OCI-LY7 (cell line): ENCODE measurements around the gene INSIG1. TPM values are rescaled to one million over a fixed set of nuclear protein-coding genes. Genes with fewer than 3 reads are reported as not detected.

Experiments used
- BruUV-seq: library from RNA; stranded (reverse); fragments of 400-500 nt; replicated peaks from 2 replicates; lab custom pipeline; 2021; lab: Mats Ljungman, UMichigan
- CTCF ChIA-PET: fragments of 300-600 bp; sonication (Branson Sonifier 250); formaldehyde crosslinking; loops from one replicate; lab custom pipeline; 2022; ENCODE audit warnings: antibody characterized with exemption; ENCODE audit not compliant: unreplicated experiment; lab: Charles Lee
- POLR2A ChIA-PET: fragments of 300-600 bp; sonication (Branson Sonifier 250); formaldehyde crosslinking; loops from one replicate; lab custom pipeline; 2022; ENCODE audit warnings: antibody characterized with exemption; lab: Charles Lee
- DNase-seq: peaks from one replicate; pipeline ENCODE4 v3.0.0-alpha.2; 2015; ENCODE audit warnings: low spot score
- H2AFZ ChIP-seq: fragments of 200-600 bp; sonication (generic), shearing (Covaris generic); 2 replicates; pipeline ENCODE4 v1.6.1; 2014; ENCODE audit warnings: mild to moderate bottlenecking, antibody characterized with exemption, low read length, moderate library complexity
- H3K27ac ChIP-seq: fragments of 200-600 bp; sonication (generic); 2 replicates; pipeline ENCODE4 v1.5.1; 2014; ENCODE audit warnings: mixed run types, low read depth, mild to moderate bottlenecking, moderate library complexity, low read length, inconsistent platforms; ENCODE audit not compliant: poor library complexity, severe bottlenecking
- H3K36me3 ChIP-seq: fragments of 200-600 bp; sonication (generic); 2 replicates; pipeline ENCODE4 v1.6.1; 2014; ENCODE audit warnings: mild to moderate bottlenecking, antibody characterized with exemption, low read length, moderate library complexity, mixed read lengths; ENCODE audit not compliant: insufficient read depth
- H3K4me1 ChIP-seq: fragments of 200-600 bp; sonication (generic); 2 replicates; pipeline ENCODE4 v1.5.1; 2014; ENCODE audit warnings: mild to moderate bottlenecking, low read length; ENCODE audit not compliant: insufficient read depth, poor library complexity, severe bottlenecking
- H3K4me2 ChIP-seq: fragments of 200-600 bp; sonication (generic); 2 replicates; pipeline ENCODE4 v1.6.1; 2014; ENCODE audit warnings: mild to moderate bottlenecking, low read length
- H3K4me3 ChIP-seq: fragments of 200-600 bp; sonication (generic); 2 replicates; pipeline ENCODE4 v1.5.1; 2014; ENCODE audit warnings: mild to moderate bottlenecking, low read depth, low read length; ENCODE audit not compliant: poor library complexity, severe bottlenecking
- H3K79me2 ChIP-seq: fragments of 200-600 bp; sonication (generic); 2 replicates; pipeline ENCODE4 v1.6.1; 2016; ENCODE audit warnings: low read depth, mild to moderate bottlenecking, low read length, moderate library complexity, mixed read lengths; ENCODE audit not compliant: insufficient read depth
- H3K9me2 ChIP-seq: fragments of 200-600 bp; sonication (generic); 2 replicates; pipeline ENCODE4 v1.6.1; 2016; ENCODE audit warnings: mild to moderate bottlenecking, low read length, mixed read lengths; ENCODE audit not compliant: insufficient read depth
- H3K9me3 ChIP-seq: fragments of 200-600 bp; sonication (generic); 2 replicates; pipeline ENCODE4 v1.6.1; 2014; ENCODE audit warnings: mild to moderate bottlenecking, mixed run types, low read length, mixed read lengths
- H4K20me1 ChIP-seq: fragments of 200-600 bp; sonication (generic); 2 replicates; pipeline ENCODE4 v1.6.1; 2014; ENCODE audit warnings: mild to moderate bottlenecking, antibody characterized with exemption, low read length, moderate library complexity, mixed read lengths; ENCODE audit not compliant: insufficient read depth
- EZH2phosphoT487 ChIP-seq: fragments of 200-600 bp; sonication (generic); IDR thresholded peaks from 2 replicates; pipeline ENCODE4 v1.6.1; 2018; ENCODE audit warnings: low read depth, borderline replicate concordance, mild to moderate bottlenecking, mixed run types, antibody characterized with exemption, low read length, moderate library complexity, mixed read lengths
- intact Hi-C: fragments of 100-400 bp; cut with micrococcal nuclease; formaldehyde crosslinking; loops from one replicate; pipeline ENCODE4 v1.10.0; 2022; ENCODE audit not compliant: unreplicated experiment
- total RNA-seq, 2 experiments: library from RNA; depleted of rRNA in 1 of 2; stranded (reverse); fragments of >200 nt in 1 of 2; shearing (Covaris generic) in 1 of 2; gene quantifications; 2 replicates each; pipeline ENCODE4 v1.2.3, GENCODE V29; 2014 to 2022
- TF ChIP-seq, protein P1 (sequence below): fragments of 200-600 bp; sonication (generic); conservative IDR thresholded peaks from 2 replicates; pipeline ENCODE4 v1.5.1; 2014; ENCODE audit warnings: mild to moderate bottlenecking, antibody characterized with exemption, low read length, moderate library complexity, mixed read lengths

INSIG1 gene
- total RNA-seq, 2 experiments from 2014 or later: 122 to 164 TPM

DNA sequence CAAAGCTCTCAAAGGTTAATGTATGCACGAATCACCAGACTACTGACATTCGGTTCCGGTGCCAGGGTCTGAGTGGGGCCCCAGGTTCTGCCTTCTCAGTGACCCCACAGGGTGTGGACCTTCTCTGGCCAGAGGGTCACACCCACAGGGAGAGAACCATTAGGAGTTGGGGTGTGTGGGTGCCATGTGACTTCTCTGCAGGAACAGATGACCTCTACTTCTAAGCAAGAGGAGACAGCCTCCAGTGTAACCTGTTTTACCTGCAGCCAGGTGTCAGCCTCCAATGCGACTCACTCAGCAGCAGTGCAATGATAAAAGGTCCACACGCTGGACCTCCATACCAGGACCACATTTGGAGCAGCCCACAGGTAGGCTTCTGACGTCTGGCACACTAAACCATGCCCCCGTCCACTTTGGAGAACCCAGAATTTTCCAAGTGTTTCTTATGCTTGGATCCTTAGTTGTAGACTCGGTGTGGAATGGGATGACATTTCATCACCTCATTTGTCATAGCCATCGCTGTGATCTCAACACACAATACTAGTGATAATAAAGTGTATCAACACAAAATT lies 16.2 kb upstream of the INSIG1 start:
- DNase-seq: no peak
- ChIA-PET CTCF (no interaction called here), POLR2A (no interaction called here)
- H3K4me2 ChIP-seq: no peak overlapping the region
- no peaks in the 10 kb centered on the region for H3K36me3 ChIP-seq
- no peaks in the 10 kb centered on the region for H3K79me2 ChIP-seq
- no peaks in the 10 kb centered on the region for H3K9me3 ChIP-seq
- TF ChIP-seq, protein P1, sequence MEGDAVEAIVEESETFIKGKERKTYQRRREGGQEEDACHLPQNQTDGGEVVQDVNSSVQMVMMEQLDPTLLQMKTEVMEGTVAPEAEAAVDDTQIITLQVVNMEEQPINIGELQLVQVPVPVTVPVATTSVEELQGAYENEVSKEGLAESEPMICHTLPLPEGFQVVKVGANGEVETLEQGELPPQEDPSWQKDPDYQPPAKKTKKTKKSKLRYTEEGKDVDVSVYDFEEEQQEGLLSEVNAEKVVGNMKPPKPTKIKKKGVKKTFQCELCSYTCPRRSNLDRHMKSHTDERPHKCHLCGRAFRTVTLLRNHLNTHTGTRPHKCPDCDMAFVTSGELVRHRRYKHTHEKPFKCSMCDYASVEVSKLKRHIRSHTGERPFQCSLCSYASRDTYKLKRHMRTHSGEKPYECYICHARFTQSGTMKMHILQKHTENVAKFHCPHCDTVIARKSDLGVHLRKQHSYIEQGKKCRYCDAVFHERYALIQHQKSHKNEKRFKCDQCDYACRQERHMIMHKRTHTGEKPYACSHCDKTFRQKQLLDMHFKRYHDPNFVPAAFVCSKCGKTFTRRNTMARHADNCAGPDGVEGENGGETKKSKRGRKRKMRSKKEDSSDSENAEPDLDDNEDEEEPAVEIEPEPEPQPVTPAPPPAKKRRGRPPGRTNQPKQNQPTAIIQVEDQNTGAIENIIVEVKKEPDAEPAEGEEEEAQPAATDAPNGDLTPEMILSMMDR: no peak
- TF ChIP-seq EZH2phosphoT487: no peak
- H4K20me1 ChIP-seq: no peaks in the 10 kb centered on the region
- peaks cover 10% of the 10 kb centered on the region for H3K4me1 ChIP-seq
- H3K4me3 ChIP-seq: no peak overlapping the region
- H2AFZ ChIP-seq: no peak overlapping the region
- no TSS peak for BruUV-seq
- H3K27ac ChIP-seq: no peak overlapping the region
- intact Hi-C loops: no loop called here
- H3K9me2 ChIP-seq: no peaks in the 10 kb centered on the region

- Histone ChIP-seq H2AFZ (no peak overlapping the region), H3K79me2 (no peaks in the 10 kb centered on the region), H3K27ac (no peak overlapping the region), H3K4me1 (peaks cover 10% of the 10 kb centered on the region), H3K9me3 (no peaks in the 10 kb centered on the region), H3K9me2 (no peaks in the 10 kb centered on the region), H3K4me2 (peak overlapping the region; percentile 35; the same call in 1 of the 2 replicates), H3K36me3 (no peaks in the 10 kb centered on the region), H3K4me3 (no peak overlapping the region), H4K20me1 (no peaks in the 10 kb centered on the region)
- intact Hi-C loops: no loop called here
- BruUV-seq: no TSS peak
- TF ChIP-seq, protein P1: no peak
- TF ChIP-seq EZH2phosphoT487: no peak
- CTCF ChIA-PET: no interaction called here
- no peak for DNase-seq
- POLR2A ChIA-PET: interaction anchor here (0.5 to 0.8 kb wide), 3 partner anchors 9 to 1647 kb away, joined by 3 to 4 read pairs (median 3); no protein-coding TSS in a partner anchor
Observed at GRCh38 chr7:155282671-155283070, 15.0 kb upstream of the INSIG1 start.

DNA sequence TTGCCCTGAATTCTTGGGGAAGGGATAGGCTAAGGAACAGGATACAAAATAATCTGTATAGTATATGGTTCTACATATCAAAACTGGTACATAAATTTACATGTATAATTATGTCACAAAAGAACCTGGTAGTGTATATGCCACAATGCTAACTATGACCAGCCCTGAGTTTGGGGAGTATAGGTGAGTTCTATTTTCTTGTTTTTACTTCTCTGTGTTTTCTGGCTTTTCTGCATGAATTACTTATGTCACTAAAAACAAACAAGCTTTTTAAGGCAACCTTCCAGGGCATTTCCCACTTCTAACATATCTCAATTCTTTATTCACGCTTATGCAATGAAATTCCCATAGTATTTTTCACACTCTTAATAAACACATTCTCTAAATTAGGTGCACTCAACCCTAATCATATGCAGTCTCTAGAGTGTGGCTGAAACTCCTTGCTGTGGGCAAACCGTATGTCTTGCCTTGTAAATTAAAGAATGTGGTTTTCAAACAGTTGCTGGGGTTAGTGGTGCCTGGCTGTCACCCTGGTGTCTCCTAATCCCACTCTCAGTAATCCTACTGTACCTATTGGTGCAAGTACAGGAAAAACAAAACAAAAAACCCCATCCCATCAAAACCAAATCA lies 14.0 kb upstream of the INSIG1 start:
- no peak for TF ChIP-seq EZH2phosphoT487
- TF ChIP-seq, protein P1: no peak

More for the DNA sequence above, 14.0 kb upstream of the INSIG1 start:
- DNase-seq: no peak
- POLR2A ChIA-PET: interaction anchor here (0.7 to 1.3 kb wide), 2 partner anchors 11 to 790 kb away, joined by 3 read pairs; no protein-coding TSS in a partner anchor
- Histone ChIP-seq H3K36me3 (no peaks in the 10 kb centered on the region), H3K9me3 (no peaks in the 10 kb centered on the region), H3K27ac (no peak overlapping the region), H3K9me2 (no peaks in the 10 kb centered on the region), H4K20me1 (no peaks in the 10 kb centered on the region), H3K79me2 (no peaks in the 10 kb centered on the region), H3K4me1 (peaks cover 10% of the 10 kb centered on the region), H2AFZ (no peak overlapping the region), H3K4me2 (no peak overlapping the region), H3K4me3 (no peak overlapping the region)
- CTCF ChIA-PET: no interaction called here
- BruUV-seq: no TSS peak
- intact Hi-C loops: no loop called here
